ENCODE measurements around the gene MFN2.

DNA sequence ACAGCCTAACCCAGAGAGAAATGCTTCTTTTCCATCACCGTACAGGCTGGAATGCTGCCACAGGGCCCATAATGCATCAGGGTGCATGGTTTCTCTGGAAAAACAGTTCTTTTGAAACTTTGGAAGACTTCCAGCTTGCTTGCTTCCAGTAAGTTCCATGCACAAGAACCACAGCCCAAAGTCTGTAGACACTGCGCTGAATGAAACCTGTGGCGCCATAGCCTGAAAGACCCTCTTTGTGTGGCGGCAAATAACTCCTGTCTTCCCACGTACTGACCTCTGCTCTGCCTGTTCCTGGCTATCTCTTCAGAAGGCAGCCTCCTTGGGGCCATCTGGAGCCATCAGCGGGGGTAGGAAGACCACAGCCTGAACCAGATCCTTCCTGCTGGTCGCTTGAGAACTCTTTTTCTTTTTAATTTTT is 54.1 kb downstream of the MFN2 start:
- TF ChIP-seq, protein P1, sequence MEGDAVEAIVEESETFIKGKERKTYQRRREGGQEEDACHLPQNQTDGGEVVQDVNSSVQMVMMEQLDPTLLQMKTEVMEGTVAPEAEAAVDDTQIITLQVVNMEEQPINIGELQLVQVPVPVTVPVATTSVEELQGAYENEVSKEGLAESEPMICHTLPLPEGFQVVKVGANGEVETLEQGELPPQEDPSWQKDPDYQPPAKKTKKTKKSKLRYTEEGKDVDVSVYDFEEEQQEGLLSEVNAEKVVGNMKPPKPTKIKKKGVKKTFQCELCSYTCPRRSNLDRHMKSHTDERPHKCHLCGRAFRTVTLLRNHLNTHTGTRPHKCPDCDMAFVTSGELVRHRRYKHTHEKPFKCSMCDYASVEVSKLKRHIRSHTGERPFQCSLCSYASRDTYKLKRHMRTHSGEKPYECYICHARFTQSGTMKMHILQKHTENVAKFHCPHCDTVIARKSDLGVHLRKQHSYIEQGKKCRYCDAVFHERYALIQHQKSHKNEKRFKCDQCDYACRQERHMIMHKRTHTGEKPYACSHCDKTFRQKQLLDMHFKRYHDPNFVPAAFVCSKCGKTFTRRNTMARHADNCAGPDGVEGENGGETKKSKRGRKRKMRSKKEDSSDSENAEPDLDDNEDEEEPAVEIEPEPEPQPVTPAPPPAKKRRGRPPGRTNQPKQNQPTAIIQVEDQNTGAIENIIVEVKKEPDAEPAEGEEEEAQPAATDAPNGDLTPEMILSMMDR (IDR thresholded peaks at IDR 0.05): no peak
- no peak for TF ChIP-seq POLR2AphosphoS5 (IDR thresholded peaks at IDR 0.05)

All from transverse colon (tissue), 4 donors.